GM23248 (cell line): ENCODE measurements around the gene TMEM217. TPM values are rescaled to one million over a fixed set of nuclear protein-coding genes. Genes with fewer than 3 reads are reported as not detected.
A peak's percentile ranks its signal among the peaks of the same experiment; 100 is the strongest.

Experiments
- DNase-seq: peaks from one replicate; pipeline ENCODE4 v3.0.0-alpha.2; 2015
- H2AFZ ChIP-seq: fragments of 200-600 bp; sonication (generic); 2 replicates; pipeline ENCODE4 v1.6.1; 2016; ENCODE audit warnings: antibody characterized with exemption
- H3F3A ChIP-seq: fragments of 200-600 bp; sonication (generic); 2 replicates; pipeline ENCODE4 v1.6.1; 2016; ENCODE audit warnings: mild to moderate bottlenecking, antibody characterized with exemption, mixed run types; ENCODE audit not compliant: insufficient read depth
- H3K27ac ChIP-seq: fragments of 200-600 bp; sonication (generic); 2 replicates; pipeline ENCODE4 v1.5.1; 2016; ENCODE audit warnings: mild to moderate bottlenecking
- H3K27me3 ChIP-seq: fragments of 200-600 bp; sonication (generic); replicated peaks from 2 replicates; pipeline ENCODE4 v1.6.1; 2016; ENCODE audit warnings: mild to moderate bottlenecking; ENCODE audit not compliant: insufficient read depth
- H3K36me3 ChIP-seq: fragments of 200-600 bp; sonication (generic); 2 replicates; pipeline ENCODE4 v1.6.1; 2016; ENCODE audit warnings: low read depth, mild to moderate bottlenecking
- H3K4me1 ChIP-seq: fragments of 200-600 bp; sonication (generic); 2 replicates; pipeline ENCODE4 v1.6.1; 2016; ENCODE audit warnings: mild to moderate bottlenecking; ENCODE audit not compliant: insufficient read depth
- H3K4me2 ChIP-seq: fragments of 200-600 bp; sonication (generic); one replicate; pipeline ENCODE4 v1.6.1; 2016; ENCODE audit warnings: mild to moderate bottlenecking; ENCODE audit not compliant: unreplicated experiment
- H3K4me3 ChIP-seq: fragments of 200-600 bp; sonication (generic); 2 replicates; pipeline ENCODE4 v1.5.1; 2016; ENCODE audit warnings: mild to moderate bottlenecking
- H3K79me2 ChIP-seq: fragments of 200-600 bp; sonication (generic); 2 replicates; pipeline ENCODE4 v1.6.1; 2016; ENCODE audit warnings: mild to moderate bottlenecking; ENCODE audit not compliant: insufficient read depth
- H3K9ac ChIP-seq: fragments of 200-600 bp; sonication (generic); 2 replicates; pipeline ENCODE4 v1.6.1; 2016; ENCODE audit warnings: mild to moderate bottlenecking
- H3K9me2 ChIP-seq: fragments of 200-600 bp; sonication (generic); 2 replicates; pipeline ENCODE4 v1.6.1; 2016; ENCODE audit warnings: mixed run types, mild to moderate bottlenecking, moderate library complexity; ENCODE audit not compliant: insufficient read depth
- H3K9me3 ChIP-seq: fragments of 200-600 bp; sonication (generic); one replicate; pipeline ENCODE4 v1.6.1; 2017; ENCODE audit warnings: low read depth
- H4K20me1 ChIP-seq: fragments of 200-600 bp; sonication (generic); 2 replicates; pipeline ENCODE4 v1.6.0; 2016; ENCODE audit not compliant: insufficient read depth
- EZH2 ChIP-seq: fragments of 200-600 bp; sonication (generic); IDR thresholded peaks from 2 replicates; pipeline ENCODE4 v1.6.1; 2018; ENCODE audit warnings: antibody characterized with exemption, mild to moderate bottlenecking; ENCODE audit not compliant: insufficient read depth, poor library complexity, severe bottlenecking
- EZH2phosphoT487 ChIP-seq: fragments of 200-600 bp; sonication (generic); IDR thresholded peaks from 2 replicates; pipeline ENCODE4 v1.6.1; 2018; ENCODE audit warnings: antibody characterized with exemption, moderate library complexity, mild to moderate bottlenecking, low read depth; ENCODE audit not compliant: insufficient read depth
- WGBS, 2 experiments: methylation state at CpG; one replicate each; pipeline ENCODE4 v1.1.6; 2015 to 2017; ENCODE audit warnings: low lambda C conversion rate in 2 of 2, low coverage in 1 of 2; ENCODE audit errors: missing lambda C conversion rate in 2 of 2; 5-methylcytosine and 5-hydroxymethylcytosine counted together
- in situ Hi-C: fragments of 300-500 bp; cut with MboI; formaldehyde crosslinking; loops from 2 replicates; pipeline ENCODE4 v1.15.0; 2020
- polyA plus RNA-seq: library from polyadenylated mRNA; unstranded; fragments of >200 nt; fragmentation: Nextera tagmentation; extraction: Ambion mirVana; gene quantifications from 2 replicates; pipeline ENCODE4 v1.2.1, GENCODE V29; 2016
- total RNA-seq: library from RNA; depleted of rRNA; stranded (reverse); fragments of >200 nt; shearing (Covaris generic); gene quantifications from 2 replicates; pipeline ENCODE4 v1.2.3, GENCODE V29; 2014

Gene TMEM217
- total and polyA plus RNA-seq, 2 experiments from 2014 or later = 1.2 to 6.5 TPM

- WGBS, 2 experiments = 81 to 83% methylated on average over 10 of the region's 10 CpGs
- no peaks in the 10 kb centered on the region for H3K9me2 ChIP-seq
- TF ChIP-seq EZH2 (no peak), EZH2phosphoT487 (no peak)
- H2AFZ ChIP-seq = no peak overlapping the region
- no peak overlapping the region for H3K4me3 ChIP-seq
- H3F3A ChIP-seq = peaks cover 8% of the 10 kb centered on the region; the same call in 1 of the 2 replicates
- in situ Hi-C loops = loop anchor here (10.0 kb wide), 1 partner anchor 120 kb away; no protein-coding TSS in a partner anchor
- peaks cover 34% of the 10 kb centered on the region for H3K36me3 ChIP-seq
- no peaks in the 10 kb centered on the region for H4K20me1 ChIP-seq
- no peak overlapping the region for H3K9ac ChIP-seq
- DNase-seq = no peak
- no peak overlapping the region for H3K4me2 ChIP-seq
- H3K27me3 ChIP-seq = no peaks in the 10 kb centered on the region
- H3K9me3 ChIP-seq = no peaks in the 10 kb centered on the region
- peaks cover 10% of the 10 kb centered on the region; the same call in 1 of the 2 replicates for H3K79me2 ChIP-seq
- no peak overlapping the region for H3K27ac ChIP-seq
- peaks cover 8% of the 10 kb centered on the region; the same call in 1 of the 2 replicates for H3K4me1 ChIP-seq
These were observed 83.2 kb downstream of the TMEM217 start for GRCh38 chr6:37174515-37175331.

- Histone ChIP-seq H4K20me1 (no peaks in the 10 kb centered on the region), H2AFZ (no peak overlapping the region), H3K9ac (no peak overlapping the region), H3K9me2 (no peaks in the 10 kb centered on the region), H3K36me3 (peaks cover 34% of the 10 kb centered on the region), H3K79me2 (peaks cover 10% of the 10 kb centered on the region; the same call in 1 of the 2 replicates), H3K4me2 (no peak overlapping the region), H3K4me1 (peaks cover 8% of the 10 kb centered on the region; the same call in 1 of the 2 replicates), H3F3A (peaks cover 8% of the 10 kb centered on the region; the same call in 1 of the 2 replicates), H3K27ac (no peak overlapping the region), H3K9me3 (no peaks in the 10 kb centered on the region), H3K4me3 (no peak overlapping the region), H3K27me3 (no peaks in the 10 kb centered on the region)
- no peak for TF ChIP-seq EZH2phosphoT487
- TF ChIP-seq EZH2 = no peak
- WGBS, 2 experiments = 94 to 98% methylated on average over 3 of the region's 3 CpGs
- in situ Hi-C loops = loop anchor here (10.0 kb wide), 1 partner anchor 119 kb away; no protein-coding TSS in a partner anchor
- DNase-seq = no peak
These were observed 83.8 kb downstream of the TMEM217 start for GRCh38 chr6:37174196-37174514.

GRCh38 chr6:37173493-37174195 lies 84.3 kb downstream of the TMEM217 start:
- DNase-seq = peak; percentile 43
- H3K79me2 ChIP-seq = peaks cover 10% of the 10 kb centered on the region; the same call in 1 of the 2 replicates
- 0 out of 2 replicates have a peak overlapping the region, but pooled peaks have one; percentile 3 for H3K27ac ChIP-seq

GRCh38 chr6:37172912-37173492 lies 84.9 kb downstream of the TMEM217 start:
- in situ Hi-C loops = loop anchor here (10.0 kb wide), 1 partner anchor 118 kb away; no protein-coding TSS in a partner anchor
- H3K9ac ChIP-seq = peak overlapping the region; percentile 96

More at GRCh38 chr6:37173493-37174195, 84.3 kb downstream of the TMEM217 start:
- 34 to 43% methylated on average over 9 of the region's 9 CpGs for WGBS, 2 experiments
- TF ChIP-seq EZH2 (no peak), EZH2phosphoT487 (no peak)
- Histone ChIP-seq H2AFZ (no peak overlapping the region), H3K9me3 (no peaks in the 10 kb centered on the region), H3K4me1 (peaks cover 12% of the 10 kb centered on the region), H3K9me2 (no peaks in the 10 kb centered on the region), H3K4me3 (no peak overlapping the region), H3K4me2 (no peak overlapping the region), H3F3A (peaks cover 8% of the 10 kb centered on the region; the same call in 1 of the 2 replicates), H3K36me3 (peaks cover 34% of the 10 kb centered on the region), H3K27me3 (no peaks in the 10 kb centered on the region), H4K20me1 (no peaks in the 10 kb centered on the region), H3K9ac (peak overlapping the region; percentile 96)
- in situ Hi-C loops = loop anchor here (10.0 kb wide), 1 partner anchor 119 kb away; no protein-coding TSS in a partner anchor

More at GRCh38 chr6:37172912-37173492, 84.9 kb downstream of the TMEM217 start:
- H3K9me2 ChIP-seq = no peaks in the 10 kb centered on the region
- H2AFZ ChIP-seq = no peak overlapping the region
- H3K4me2 ChIP-seq = no peak overlapping the region
- peaks cover 14% of the 10 kb centered on the region; the same call in 1 of the 2 replicates for H3F3A ChIP-seq
- H4K20me1 ChIP-seq = no peaks in the 10 kb centered on the region
- H3K4me3 ChIP-seq = peak overlapping the region; percentile 86
- TF ChIP-seq EZH2phosphoT487 = no peak
- no peak for TF ChIP-seq EZH2
- no peaks in the 10 kb centered on the region for H3K9me3 ChIP-seq
- H3K27me3 ChIP-seq = no peaks in the 10 kb centered on the region
- 78 to 83% methylated on average over 7 of the region's 7 CpGs for WGBS, 2 experiments
- DNase-seq = no peak
- H3K36me3 ChIP-seq = peaks cover 34% of the 10 kb centered on the region
- H3K4me1 ChIP-seq = peaks cover 15% of the 10 kb centered on the region
- H3K79me2 ChIP-seq = peaks cover 10% of the 10 kb centered on the region; the same call in 1 of the 2 replicates
- 0 out of 2 replicates have a peak overlapping the region, but pooled peaks have one; percentile 3 for H3K27ac ChIP-seq
